Osteocyte (in vitro differentiated cells): ENCODE results near the gene FNDC3B. TPM values are rescaled to one million over a fixed set of nuclear protein-coding genes. Genes with fewer than 3 reads are reported as not detected.

Experiments used
- DNase-seq: peaks from one replicate; pipeline ENCODE4 v3.0.0; 2021; ENCODE audit warnings: mixed read lengths; ENCODE audit not compliant: unreplicated experiment; ENCODE audit errors: extremely low spot score
- H3K27ac Mint-ChIP-seq: one replicate; pipeline ENCODE4 v1.8.0; 2021; ENCODE audit warnings: mild to moderate bottlenecking, mixed read lengths; ENCODE audit not compliant: unreplicated experiment
- H3K27me3 Mint-ChIP-seq: one replicate; pipeline ENCODE4 v1.8.0; 2021; ENCODE audit warnings: mixed read lengths; ENCODE audit not compliant: unreplicated experiment
- H3K36me3 Mint-ChIP-seq: one replicate; pipeline ENCODE4 v1.8.0; 2021; ENCODE audit warnings: mixed read lengths; ENCODE audit not compliant: unreplicated experiment
- H3K4me1 Mint-ChIP-seq: one replicate; pipeline ENCODE4 v1.8.0; 2021; ENCODE audit warnings: mixed read lengths; ENCODE audit not compliant: unreplicated experiment
- H3K4me3 Mint-ChIP-seq: one replicate; pipeline ENCODE4 v1.8.0; 2021; ENCODE audit warnings: mild to moderate bottlenecking, moderate library complexity, mixed read lengths; ENCODE audit not compliant: unreplicated experiment
- H3K9me3 Mint-ChIP-seq: one replicate; pipeline ENCODE4 v1.8.0; 2021; ENCODE audit warnings: mixed read lengths; ENCODE audit not compliant: unreplicated experiment
- total RNA-seq: library from RNA; stranded (reverse); gene quantifications from 2 replicates; pipeline ENCODE4 v1.2.1, GENCODE V29; 2021
- TF ChIP-seq, protein P1 (sequence below): fragments of 200-600 bp; sonication (generic); IDR thresholded peaks from 2 replicates; pipeline ENCODE4 v1.5.0; 2021; ENCODE audit warnings: antibody characterized with exemption, mild to moderate bottlenecking, moderate library complexity

The FNDC3B gene
- total RNA-seq, 1 donor from 2014 or later: 240 TPM

DNA sequence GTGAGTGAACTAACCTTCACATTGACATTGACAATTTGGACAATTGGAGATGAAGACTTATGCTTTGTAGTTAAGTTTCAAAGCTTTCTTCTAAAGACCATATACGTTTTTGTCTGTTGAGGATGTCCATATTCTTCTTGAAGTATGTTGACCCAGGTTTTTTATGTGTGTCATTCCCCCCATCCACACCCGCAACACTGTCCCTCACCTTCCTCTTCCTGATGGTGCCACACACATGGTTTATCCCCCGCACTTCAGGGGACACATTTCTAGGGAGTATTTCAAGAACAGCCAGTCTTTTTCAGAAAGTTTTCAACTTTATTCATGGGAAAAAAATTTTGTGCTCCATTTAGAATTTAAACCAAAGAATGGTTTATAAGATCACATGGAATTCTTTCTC is 303.7 kb downstream of the FNDC3B start:
- TF ChIP-seq, protein P1, sequence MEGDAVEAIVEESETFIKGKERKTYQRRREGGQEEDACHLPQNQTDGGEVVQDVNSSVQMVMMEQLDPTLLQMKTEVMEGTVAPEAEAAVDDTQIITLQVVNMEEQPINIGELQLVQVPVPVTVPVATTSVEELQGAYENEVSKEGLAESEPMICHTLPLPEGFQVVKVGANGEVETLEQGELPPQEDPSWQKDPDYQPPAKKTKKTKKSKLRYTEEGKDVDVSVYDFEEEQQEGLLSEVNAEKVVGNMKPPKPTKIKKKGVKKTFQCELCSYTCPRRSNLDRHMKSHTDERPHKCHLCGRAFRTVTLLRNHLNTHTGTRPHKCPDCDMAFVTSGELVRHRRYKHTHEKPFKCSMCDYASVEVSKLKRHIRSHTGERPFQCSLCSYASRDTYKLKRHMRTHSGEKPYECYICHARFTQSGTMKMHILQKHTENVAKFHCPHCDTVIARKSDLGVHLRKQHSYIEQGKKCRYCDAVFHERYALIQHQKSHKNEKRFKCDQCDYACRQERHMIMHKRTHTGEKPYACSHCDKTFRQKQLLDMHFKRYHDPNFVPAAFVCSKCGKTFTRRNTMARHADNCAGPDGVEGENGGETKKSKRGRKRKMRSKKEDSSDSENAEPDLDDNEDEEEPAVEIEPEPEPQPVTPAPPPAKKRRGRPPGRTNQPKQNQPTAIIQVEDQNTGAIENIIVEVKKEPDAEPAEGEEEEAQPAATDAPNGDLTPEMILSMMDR: no peak
- Mint-ChIP-seq H3K27me3 (no peaks in the 10 kb centered on the region), H3K4me3 (no peak overlapping the region), H3K36me3 (peaks cover 53% of the 10 kb centered on the region), H3K9me3 (no peaks in the 10 kb centered on the region), H3K27ac (no peak overlapping the region), H3K4me1 (peaks cover under 1% of the 10 kb centered on the region)
- DNase-seq: no peak

- Mint-ChIP-seq H3K27ac (no peak overlapping the region), H3K4me3 (no peak overlapping the region), H3K36me3 (peaks cover 56% of the 10 kb centered on the region), H3K4me1 (peaks cover 6% of the 10 kb centered on the region), H3K27me3 (no peaks in the 10 kb centered on the region), H3K9me3 (no peaks in the 10 kb centered on the region)
- DNase-seq: no peak
- TF ChIP-seq, protein P1: no peak
Observed at GRCh38 chr3:172343979-172344378, 304.6 kb downstream of the FNDC3B start.

DNA sequence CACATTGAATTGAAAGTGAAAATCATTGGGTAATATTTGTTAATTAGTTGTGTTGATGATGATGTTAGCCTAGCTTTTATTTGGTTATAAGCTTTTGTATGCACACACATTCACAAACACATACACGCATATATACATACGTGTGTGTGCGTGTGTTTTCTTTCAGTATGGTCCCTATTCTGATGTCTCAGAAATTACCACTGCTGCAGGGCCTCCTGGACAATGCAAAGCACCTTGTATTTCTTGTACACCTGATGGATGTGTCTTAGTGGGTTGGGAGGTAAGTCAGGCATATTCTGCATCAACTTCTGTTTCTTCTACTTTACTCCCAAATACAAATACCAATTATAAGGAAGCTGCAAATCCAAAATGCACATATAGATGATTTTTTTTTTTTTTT is 306.8 kb downstream of the FNDC3B start:
- Mint-ChIP-seq H3K36me3 (peaks cover 68% of the 10 kb centered on the region), H3K27ac (no peak overlapping the region), H3K9me3 (no peaks in the 10 kb centered on the region), H3K27me3 (no peaks in the 10 kb centered on the region), H3K4me3 (no peak overlapping the region), H3K4me1 (peaks cover 6% of the 10 kb centered on the region)
- TF ChIP-seq, protein P1: no peak
- DNase-seq: no peak

- H3K36me3 Mint-ChIP-seq: peaks cover 69% of the 10 kb centered on the region
- H3K27me3 Mint-ChIP-seq: no peaks in the 10 kb centered on the region
- H3K4me3 Mint-ChIP-seq: no peak overlapping the region
- H3K4me1 Mint-ChIP-seq: peaks cover 6% of the 10 kb centered on the region
- TF ChIP-seq, protein P1: no peak
- peak overlapping the region; percentile 9 for H3K27ac Mint-ChIP-seq
- no peak for DNase-seq
- no peaks in the 10 kb centered on the region for H3K9me3 Mint-ChIP-seq
Observed at GRCh38 chr3:172347895-172348679, 308.7 kb downstream of the FNDC3B start.

- no peak for DNase-seq
- H3K27me3 Mint-ChIP-seq: no peaks in the 10 kb centered on the region
- TF ChIP-seq, protein P1: no peak
- H3K27ac Mint-ChIP-seq: no peak overlapping the region
- peaks cover 25% of the 10 kb centered on the region for H3K4me1 Mint-ChIP-seq
- H3K36me3 Mint-ChIP-seq: peaks cover 57% of the 10 kb centered on the region
- no peaks in the 10 kb centered on the region for H3K9me3 Mint-ChIP-seq
- no peak overlapping the region for H3K4me3 Mint-ChIP-seq
Observed at GRCh38 chr3:172351895-172352466, 312.6 kb downstream of the FNDC3B start.
